ENCODE measurements around the gene FREM2.

GRCh38 chr13:38849315-38849714 is 162.4 kb downstream of the FREM2 start:
- TF ChIP-seq CTCF (conservative IDR thresholded peaks at IDR 0.05; ENCODE audit: low read depth, low read length) (no peak), POLR2A (IDR thresholded peaks at IDR 0.05; ENCODE audit: low read depth, low read length) (no peak), SMC3 (IDR thresholded peaks at IDR 0.05; ENCODE audit: low read depth, low read length) (no peak), CEBPB (IDR thresholded peaks at IDR 0.05; ENCODE audit: low read depth, low read length) (no peak), BHLHE40 (IDR thresholded peaks at IDR 0.05; ENCODE audit: low read depth, low read length) (no peak), RFX5 (IDR thresholded peaks at IDR 0.05; ENCODE audit: low read depth, low read length) (no peak)

All from IMR-90 (cell line).